Measurements from ENCODE around the gene NLN.

GRCh38 chr5:65802080-65802479, 80.1 kb downstream of the NLN start:
- TF ChIP-seq ATF2 (tag by site-specific recombination; IDR thresholded peaks at IDR 0.05; ENCODE audit: low read depth) (no peak), ZNF132 (tag by site-specific recombination; IDR thresholded peaks at IDR 0.05; ENCODE audit: borderline replicate concordance) (no peak), ZNF169 (tag by site-specific recombination; IDR thresholded peaks at IDR 0.05) (no peak), CTCF (tag by site-specific recombination; IDR thresholded peaks at IDR 0.05) (no peak), KLF16 (tag by site-specific recombination; IDR thresholded peaks at IDR 0.05) (no peak), RBAK (tag by site-specific recombination; IDR thresholded peaks at IDR 0.05) (no peak), ZNF274 (IDR thresholded peaks at IDR 0.05; ENCODE audit: low read length) (no peak), ZNF274 (tag by site-specific recombination; IDR thresholded peaks at IDR 0.05; ENCODE audit: borderline replicate concordance) (no peak), PRDM1 (tag by site-specific recombination; IDR thresholded peaks at IDR 0.05) (no peak), ZNF133 (tag by site-specific recombination; IDR thresholded peaks at IDR 0.05) (no peak), ZNF350 (tag by site-specific recombination; IDR thresholded peaks at IDR 0.05) (no peak), ZSCAN30 (tag by site-specific recombination; IDR thresholded peaks at IDR 0.05) (no peak), ZNF660 (tag by site-specific recombination; IDR thresholded peaks at IDR 0.05) (no peak), ZNF211 (tag by site-specific recombination; IDR thresholded peaks at IDR 0.05; ENCODE audit: low read depth) (no peak), ZBTB7A (tag by site-specific recombination; IDR thresholded peaks at IDR 0.05; ENCODE audit: low read depth) (no peak)
